Neural progenitor cell (in vitro differentiated cells): Measurements from ENCODE around the gene ARFGAP1. TPM values are rescaled to one million over a fixed set of nuclear protein-coding genes. Genes with fewer than 3 reads are reported as not detected.

Experiments
- DNase-seq: peaks from one replicate; pipeline ENCODE4 v3.0.0-alpha.2; 2016; ENCODE audit warnings: low spot score
- H2AFZ ChIP-seq: fragments of 200-600 bp; sonication (generic); replicated peaks from 2 replicates; pipeline ENCODE4 v1.6.1; 2016; ENCODE audit warnings: antibody characterized with exemption
- H3F3A ChIP-seq: fragments of 200-600 bp; sonication (generic); 2 replicates; pipeline ENCODE4 v1.6.1; 2016; ENCODE audit warnings: antibody characterized with exemption, low read depth
- H3K27ac ChIP-seq: fragments of 200-600 bp; sonication (generic); 2 replicates; pipeline ENCODE4 v1.5.1; 2016; ENCODE audit warnings: mild to moderate bottlenecking
- H3K27me3 ChIP-seq: fragments of 200-600 bp; sonication (generic); 2 replicates; pipeline ENCODE4 v1.6.1; 2016; ENCODE audit warnings: mild to moderate bottlenecking, moderate library complexity
- H3K36me3 ChIP-seq: fragments of 200-600 bp; sonication (generic); 2 replicates; pipeline ENCODE4 v1.5.1; 2016
- H3K4me1 ChIP-seq: fragments of 200-600 bp; sonication (generic); 2 replicates; pipeline ENCODE4 v1.6.1; 2016; ENCODE audit warnings: mixed run types
- H3K4me2 ChIP-seq: fragments of 200-600 bp; sonication (generic); 2 replicates; pipeline ENCODE4 v1.6.1; 2016
- H3K4me3 ChIP-seq: fragments of 200-600 bp; sonication (generic); 2 replicates; pipeline ENCODE4 v1.5.1; 2016
- H3K79me2 ChIP-seq: fragments of 200-600 bp; sonication (generic); 2 replicates; pipeline ENCODE4 v1.6.1; 2016; ENCODE audit warnings: low read depth
- H3K9ac ChIP-seq: fragments of 200-600 bp; sonication (generic); 2 replicates; pipeline ENCODE4 v1.6.1; 2016
- H3K9me3 ChIP-seq: fragments of 200-600 bp; sonication (generic); 2 replicates; pipeline ENCODE4 v1.5.1; 2016; ENCODE audit warnings: low read depth
- H4K20me1 ChIP-seq: fragments of 200-600 bp; sonication (generic); 2 replicates; pipeline ENCODE4 v1.6.1; 2016; ENCODE audit warnings: low read depth
- H3K27ac Mint-ChIP-seq: 3 replicates; pipeline ENCODE4 v1.8.0; 2021; ENCODE audit warnings: mixed read lengths
- H3K27me3 Mint-ChIP-seq: 2 replicates; pipeline ENCODE4 v1.8.0; 2022; ENCODE audit warnings: low read depth, mild to moderate bottlenecking, inconsistent platforms, moderate library complexity, mixed read lengths; ENCODE audit not compliant: insufficient read depth
- H3K36me3 Mint-ChIP-seq: 3 replicates; pipeline ENCODE4 v1.8.0; 2021; ENCODE audit warnings: mixed read lengths
- H3K4me1 Mint-ChIP-seq: 3 replicates; pipeline ENCODE4 v1.8.0; 2021; ENCODE audit warnings: mixed read lengths
- H3K4me3 Mint-ChIP-seq: 3 replicates; pipeline ENCODE4 v1.8.0; 2021; ENCODE audit warnings: mild to moderate bottlenecking, moderate library complexity, mixed read lengths
- H3K9me3 Mint-ChIP-seq: 3 replicates; pipeline ENCODE4 v1.8.0; 2020; ENCODE audit warnings: mixed read lengths
- EZH2 ChIP-seq: fragments of 200-600 bp; sonication (generic); IDR thresholded peaks from 2 replicates; pipeline ENCODE4 v1.6.1; 2017; ENCODE audit warnings: antibody characterized with exemption, mild to moderate bottlenecking, moderate library complexity
- EZH2phosphoT487 ChIP-seq: fragments of 200-600 bp; sonication (generic); IDR thresholded peaks from 2 replicates; pipeline ENCODE4 v1.6.1; 2017; ENCODE audit warnings: antibody characterized with exemption
- total RNA-seq: library from RNA; depleted of rRNA; stranded (reverse); fragments of >200 nt; gene quantifications from 2 replicates; pipeline ENCODE4 v1.2.3, GENCODE V29; 2015; ENCODE audit warnings: low replicate concordance
- TF ChIP-seq, protein P1 (sequence below): fragments of 200-600 bp; sonication (generic); IDR thresholded peaks from 2 replicates; pipeline ENCODE4 v1.5.1; 2017; ENCODE audit warnings: antibody characterized with exemption, mild to moderate bottlenecking

The ARFGAP1 gene
- total RNA-seq, 1 donor from 2014 or later, result 43.7 TPM

DNA sequence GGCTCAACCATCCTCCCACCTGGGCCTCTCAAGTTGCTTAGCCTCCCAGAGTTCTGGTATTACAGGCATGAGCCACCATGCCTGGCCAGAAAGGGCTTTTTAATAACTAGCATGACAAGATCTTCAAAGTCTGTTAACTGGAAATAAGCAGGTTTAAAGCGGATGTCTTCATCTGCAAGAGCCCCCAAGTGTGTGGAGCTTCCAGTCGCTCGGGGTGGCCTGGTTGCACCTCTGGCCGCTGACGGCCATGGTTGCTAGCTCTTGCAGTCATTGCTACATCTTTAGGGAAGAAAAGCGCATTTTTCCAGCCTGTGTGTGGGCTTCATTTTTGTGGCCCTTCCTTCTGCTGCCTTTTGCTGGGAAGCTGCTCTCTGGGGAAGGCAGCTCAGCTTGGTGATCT, 7.8 kb downstream of the ARFGAP1 start:
- Histone ChIP-seq H3K27ac (no peak overlapping the region), H3K4me3 (no peak overlapping the region), H3K9ac (no peak overlapping the region), H3K9me3 (no peaks in the 10 kb centered on the region), H2AFZ (no peak overlapping the region), H3F3A (no peaks in the 10 kb centered on the region), H4K20me1 (peaks cover 12% of the 10 kb centered on the region), H3K4me1 (no peaks in the 10 kb centered on the region), H3K27me3 (no peaks in the 10 kb centered on the region), H3K4me2 (no peak overlapping the region), H3K79me2 (peaks cover 11% of the 10 kb centered on the region), H3K36me3 (no peaks in the 10 kb centered on the region)
- DNase-seq, result no peak
- Mint-ChIP-seq H3K9me3 (no peaks in the 10 kb centered on the region), H3K27ac (peak overlapping the region; percentile 88), H3K36me3 (peaks cover 5% of the 10 kb centered on the region), H3K4me1 (peaks cover under 1% of the 10 kb centered on the region), H3K27me3 (no peaks in the 10 kb centered on the region), H3K4me3 (no peak overlapping the region)
- TF ChIP-seq, protein P1, sequence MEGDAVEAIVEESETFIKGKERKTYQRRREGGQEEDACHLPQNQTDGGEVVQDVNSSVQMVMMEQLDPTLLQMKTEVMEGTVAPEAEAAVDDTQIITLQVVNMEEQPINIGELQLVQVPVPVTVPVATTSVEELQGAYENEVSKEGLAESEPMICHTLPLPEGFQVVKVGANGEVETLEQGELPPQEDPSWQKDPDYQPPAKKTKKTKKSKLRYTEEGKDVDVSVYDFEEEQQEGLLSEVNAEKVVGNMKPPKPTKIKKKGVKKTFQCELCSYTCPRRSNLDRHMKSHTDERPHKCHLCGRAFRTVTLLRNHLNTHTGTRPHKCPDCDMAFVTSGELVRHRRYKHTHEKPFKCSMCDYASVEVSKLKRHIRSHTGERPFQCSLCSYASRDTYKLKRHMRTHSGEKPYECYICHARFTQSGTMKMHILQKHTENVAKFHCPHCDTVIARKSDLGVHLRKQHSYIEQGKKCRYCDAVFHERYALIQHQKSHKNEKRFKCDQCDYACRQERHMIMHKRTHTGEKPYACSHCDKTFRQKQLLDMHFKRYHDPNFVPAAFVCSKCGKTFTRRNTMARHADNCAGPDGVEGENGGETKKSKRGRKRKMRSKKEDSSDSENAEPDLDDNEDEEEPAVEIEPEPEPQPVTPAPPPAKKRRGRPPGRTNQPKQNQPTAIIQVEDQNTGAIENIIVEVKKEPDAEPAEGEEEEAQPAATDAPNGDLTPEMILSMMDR, result no peak
- TF ChIP-seq EZH2 (no peak), EZH2phosphoT487 (no peak)

DNA sequence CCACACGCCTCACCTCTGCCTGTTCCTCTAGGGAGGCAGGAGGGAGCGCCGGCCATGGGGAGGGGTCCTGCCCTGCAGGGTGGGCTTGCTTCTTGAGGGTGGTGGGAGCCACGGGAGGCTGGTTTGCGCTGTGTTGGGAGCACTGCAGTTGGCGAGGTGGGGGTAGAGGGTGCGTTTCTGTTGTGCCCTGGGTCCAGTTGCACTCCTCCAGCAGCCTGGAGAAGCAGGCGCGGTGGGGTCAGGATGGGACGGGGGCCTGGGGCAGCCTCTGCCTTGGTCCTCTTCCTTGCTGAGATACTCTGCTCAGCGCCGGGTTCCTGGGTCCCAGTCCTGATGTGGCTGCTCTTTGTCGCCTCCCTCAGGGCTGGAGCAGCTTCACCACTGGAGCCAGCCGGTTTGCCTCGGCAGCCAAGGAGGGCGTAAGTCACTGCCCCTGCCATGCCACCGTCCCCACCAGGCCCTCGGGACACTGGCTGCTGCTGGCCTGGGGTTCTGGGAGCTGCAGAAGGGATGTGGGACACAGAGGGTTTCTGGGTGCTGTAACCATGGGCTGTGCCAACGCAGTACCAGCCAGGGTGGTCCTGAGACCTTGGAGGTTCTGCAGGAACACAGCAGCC, 8.4 kb downstream of the ARFGAP1 start:
- Mint-ChIP-seq H3K27me3 (no peaks in the 10 kb centered on the region), H3K9me3 (no peaks in the 10 kb centered on the region), H3K27ac (no peak overlapping the region), H3K4me3 (no peak overlapping the region), H3K36me3 (peaks cover 7% of the 10 kb centered on the region), H3K4me1 (no peaks in the 10 kb centered on the region)
- Histone ChIP-seq H2AFZ (no peak overlapping the region), H3K9ac (no peak overlapping the region), H3K27ac (no peak overlapping the region), H3F3A (no peaks in the 10 kb centered on the region), H3K9me3 (no peaks in the 10 kb centered on the region), H3K4me3 (no peak overlapping the region), H3K27me3 (no peaks in the 10 kb centered on the region), H3K79me2 (peaks cover 4% of the 10 kb centered on the region), H4K20me1 (peaks cover 5% of the 10 kb centered on the region), H3K4me1 (no peaks in the 10 kb centered on the region), H3K4me2 (no peak overlapping the region), H3K36me3 (no peaks in the 10 kb centered on the region)
- no peak for TF ChIP-seq EZH2phosphoT487
- TF ChIP-seq, protein P1, result peak; percentile 55
- TF ChIP-seq EZH2, result no peak
- DNase-seq, result peak; percentile 63

DNA sequence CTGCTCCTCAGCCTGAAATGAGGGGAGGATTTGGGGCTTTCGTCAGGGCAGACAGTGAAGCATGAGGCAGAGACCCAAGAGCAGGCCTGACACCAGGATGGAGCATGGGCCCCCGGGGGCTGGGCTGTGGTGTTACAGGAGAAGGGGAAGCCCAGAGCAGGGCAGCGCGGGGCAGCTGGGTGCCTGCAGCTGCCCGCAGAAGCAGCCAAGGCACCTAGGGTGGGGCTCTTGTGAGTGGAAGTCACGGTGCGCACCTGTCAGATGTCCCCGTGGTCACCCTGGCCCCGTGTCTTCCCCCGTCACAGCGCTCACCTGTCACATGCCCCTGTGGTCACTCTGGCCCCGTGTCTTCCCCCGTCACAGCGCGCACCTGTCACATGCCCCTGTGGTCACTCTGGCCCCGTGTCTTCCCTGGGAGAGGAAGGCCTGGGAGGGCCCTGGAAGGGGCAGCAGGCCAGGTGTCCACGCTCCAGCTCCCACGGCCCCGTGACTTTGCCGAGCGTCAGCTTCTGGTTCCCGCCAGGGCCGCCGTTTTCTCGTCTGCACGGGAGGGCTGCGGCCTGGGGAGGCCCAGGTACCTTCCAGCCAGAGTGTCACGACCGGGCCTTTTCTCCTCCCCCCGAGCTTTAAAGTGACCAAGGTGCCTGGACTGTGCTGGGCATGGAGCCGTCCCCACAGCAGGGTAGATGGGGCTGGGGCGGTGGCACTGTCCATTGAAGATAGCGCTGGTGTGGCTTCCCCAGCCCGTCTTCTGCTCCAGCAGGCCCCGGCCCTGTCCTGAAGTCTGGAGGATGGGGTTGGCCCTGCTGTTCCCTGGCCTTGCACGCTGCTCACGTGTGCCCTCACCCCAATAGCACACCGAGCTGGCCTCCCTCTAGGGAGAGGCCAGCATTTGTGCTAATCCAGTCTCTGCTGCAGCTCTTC, 9.4 kb downstream of the ARFGAP1 start:
- no peak overlapping the region for H3K4me3 ChIP-seq
- no peak overlapping the region for H3K4me2 ChIP-seq
- H3K27me3 Mint-ChIP-seq, result no peaks in the 10 kb centered on the region
- no peak overlapping the region for H2AFZ ChIP-seq
- no peaks in the 10 kb centered on the region for H3K4me1 Mint-ChIP-seq
- H4K20me1 ChIP-seq, result peaks cover 3% of the 10 kb centered on the region
- TF ChIP-seq, protein P1, result no peak
- TF ChIP-seq EZH2 (no peak), EZH2phosphoT487 (no peak)
- H3K27ac Mint-ChIP-seq, result no peak overlapping the region
- no peak overlapping the region for H3K4me3 Mint-ChIP-seq
- no peaks in the 10 kb centered on the region for H3F3A ChIP-seq
- no peak overlapping the region for H3K27ac ChIP-seq
- DNase-seq, result no peak
- no peaks in the 10 kb centered on the region for H3K4me1 ChIP-seq
- H3K27me3 ChIP-seq, result no peaks in the 10 kb centered on the region
- no peaks in the 10 kb centered on the region for H3K9me3 Mint-ChIP-seq
- no peaks in the 10 kb centered on the region for H3K9me3 ChIP-seq
- no peaks in the 10 kb centered on the region for H3K79me2 ChIP-seq
- H3K36me3 Mint-ChIP-seq, result peaks cover 7% of the 10 kb centered on the region
- no peaks in the 10 kb centered on the region for H3K36me3 ChIP-seq
- no peak overlapping the region for H3K9ac ChIP-seq
